Esophagus squamous epithelium (tissue), 5 donors: Measurements from ENCODE around the gene RAB27A. TPM values are rescaled to one million over a fixed set of nuclear protein-coding genes. Genes with fewer than 3 reads are reported as not detected.

Experiments used
- DNase-seq: peaks from one replicate; lab custom pipeline; 2025; lab: John Stamatoyannopoulos, UW
- H3K27ac ChIP-seq, 4 donors: fragments of 200-600 bp; sonication (generic); one replicate each; pipeline ENCODE4 v1.5.1; 2016 to 2019; ENCODE audit warnings: mild to moderate bottlenecking in 1 of 4
- H3K27me3 ChIP-seq, 4 donors: fragments of 200-600 bp; sonication (generic); 1 replicate in 3 of 4; 2 replicates in 1 of 4; pipeline versions ENCODE4 v1.5.1 to v1.6.0; 2017 to 2021; ENCODE audit warnings: antibody characterized with exemption in 1 of 4
- H3K36me3 ChIP-seq, 3 donors: fragments of 200-600 bp; sonication (generic); one replicate each; pipeline ENCODE4 v1.5.1; 2016 to 2019
- H3K4me1 ChIP-seq, 3 donors: fragments of 200-600 bp; sonication (generic); one replicate each; pipeline ENCODE4 v1.5.1; 2017 to 2019
- H3K4me3 ChIP-seq, 4 donors: fragments of 200-600 bp; sonication (generic); 1 replicate in 3 of 4; 2 replicates in 1 of 4; pipeline ENCODE4 v1.5.1; 2016 to 2019; ENCODE audit warnings: mild to moderate bottlenecking in 2 of 4, moderate library complexity in 1 of 4
- H3K9me3 ChIP-seq, 3 donors: fragments of 200-600 bp; sonication (generic); one replicate each; pipeline ENCODE4 v1.5.1; 2016 to 2019
- POLR2A ChIP-seq, 4 donors: fragments of 450-650 bp; IDR thresholded peaks; one replicate each; pipeline ENCODE4 v1.6.1; 2017; ENCODE audit warnings: antibody characterized with exemption in 4 of 4, mild to moderate bottlenecking in 4 of 4, moderate library complexity in 3 of 4
- WGBS, 2 donors: methylation state at CpG; one replicate each; pipeline ENCODE4 v1.1.5; 2018; 5-methylcytosine and 5-hydroxymethylcytosine counted together
- intact Hi-C: fragments of 100-400 bp; cut with DNase I; formaldehyde crosslinking; loops from one replicate; pipeline ENCODE4 v1.15.0; 2022
- total RNA-seq, 4 donors: library from RNA; depleted of rRNA; stranded (reverse); fragments of >200 nt; gene quantifications; one replicate each; pipeline ENCODE4 v1.1.0, GENCODE V29; 2016
- TF ChIP-seq, protein P1 (sequence below), 6 experiments: fragments of 450-650 bp in 4 of 6; fragments of 200-600 bp in 2 of 6; sonication (generic) in 2 of 6; IDR thresholded peaks; one replicate each; pipeline ENCODE4 v1.5.1; 2016 to 2019; ENCODE audit warnings: antibody characterized with exemption in 6 of 6, mild to moderate bottlenecking in 4 of 6, moderate library complexity in 4 of 6
- donor health status: DM: yes; HTN: yes; CAD: no.

The RAB27A gene
- total RNA-seq, 4 donors from 2014 or later = 8.7 to 16.2 (median 11.7) TPM

DNA sequence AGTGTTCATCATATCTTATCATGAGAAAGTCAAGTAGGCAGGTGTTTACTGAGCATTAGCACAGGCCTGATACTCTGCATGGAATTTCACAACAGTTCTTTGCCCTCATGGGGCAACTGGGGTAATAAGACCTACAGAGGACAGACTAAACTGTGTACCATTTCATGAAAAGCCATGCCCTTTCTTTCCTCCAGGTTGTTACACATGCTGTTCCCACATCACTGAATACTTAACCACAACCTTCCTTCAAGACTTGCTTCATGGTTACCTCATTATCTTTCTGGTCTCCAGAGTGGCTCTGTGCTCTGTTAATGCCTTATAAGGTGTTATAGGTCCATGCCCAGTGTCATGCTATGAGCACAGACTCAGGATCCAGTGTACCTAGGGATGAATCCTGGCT, 64.7 kb downstream of the RAB27A start:
- Histone ChIP-seq H3K36me3 (peaks cover 0 to 55% (median 0%) of the 10 kb centered on the region in 3 donors), H3K27ac (no peak overlapping the region), H3K4me1 (peaks cover 0 to 14% (median 3%) of the 10 kb centered on the region in 3 donors), H3K4me3 (no peak overlapping the region), H3K27me3 (no peaks in the 10 kb centered on the region), H3K9me3 (no peaks in the 10 kb centered on the region)
- intact Hi-C loops = no loop called here
- no peak for DNase-seq
- TF ChIP-seq, protein P1, sequence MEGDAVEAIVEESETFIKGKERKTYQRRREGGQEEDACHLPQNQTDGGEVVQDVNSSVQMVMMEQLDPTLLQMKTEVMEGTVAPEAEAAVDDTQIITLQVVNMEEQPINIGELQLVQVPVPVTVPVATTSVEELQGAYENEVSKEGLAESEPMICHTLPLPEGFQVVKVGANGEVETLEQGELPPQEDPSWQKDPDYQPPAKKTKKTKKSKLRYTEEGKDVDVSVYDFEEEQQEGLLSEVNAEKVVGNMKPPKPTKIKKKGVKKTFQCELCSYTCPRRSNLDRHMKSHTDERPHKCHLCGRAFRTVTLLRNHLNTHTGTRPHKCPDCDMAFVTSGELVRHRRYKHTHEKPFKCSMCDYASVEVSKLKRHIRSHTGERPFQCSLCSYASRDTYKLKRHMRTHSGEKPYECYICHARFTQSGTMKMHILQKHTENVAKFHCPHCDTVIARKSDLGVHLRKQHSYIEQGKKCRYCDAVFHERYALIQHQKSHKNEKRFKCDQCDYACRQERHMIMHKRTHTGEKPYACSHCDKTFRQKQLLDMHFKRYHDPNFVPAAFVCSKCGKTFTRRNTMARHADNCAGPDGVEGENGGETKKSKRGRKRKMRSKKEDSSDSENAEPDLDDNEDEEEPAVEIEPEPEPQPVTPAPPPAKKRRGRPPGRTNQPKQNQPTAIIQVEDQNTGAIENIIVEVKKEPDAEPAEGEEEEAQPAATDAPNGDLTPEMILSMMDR (IDR thresholded peaks at IDR 0.05) = no peak
- no peak for TF ChIP-seq POLR2A (IDR thresholded peaks at IDR 0.05)

DNA sequence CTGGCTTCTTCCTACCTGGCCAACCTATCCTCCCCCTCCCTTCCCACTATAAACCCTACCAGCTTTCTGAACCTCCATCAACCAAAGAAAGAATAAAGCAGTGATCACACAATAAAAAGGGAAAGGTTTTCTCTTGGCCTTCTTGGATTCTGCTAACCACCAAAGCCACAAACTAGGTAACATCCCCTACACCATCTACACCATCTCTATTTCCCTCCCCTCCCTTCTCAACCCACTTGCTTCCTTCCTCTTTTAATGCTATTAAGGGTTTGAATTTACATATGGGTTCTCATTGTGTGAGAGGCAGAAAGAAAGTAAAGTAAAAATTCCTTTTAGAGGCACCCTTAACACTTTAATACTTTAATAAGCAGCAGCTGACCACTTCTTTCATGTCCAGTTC, 67.0 kb downstream of the RAB27A start:
- H3K27me3 ChIP-seq = no peaks in the 10 kb centered on the region
- H3K4me1 ChIP-seq = peaks cover 0 to 22% (median 3%) of the 10 kb centered on the region in 3 donors
- intact Hi-C loops = no loop called here
- H3K9me3 ChIP-seq = no peaks in the 10 kb centered on the region
- H3K36me3 ChIP-seq = peaks cover 0 to 40% (median 0%) of the 10 kb centered on the region in 3 donors
- TF ChIP-seq POLR2A (IDR thresholded peaks at IDR 0.05) = no peak
- TF ChIP-seq, protein P1 (IDR thresholded peaks at IDR 0.05) = no peak
- H3K4me3 ChIP-seq = no peak overlapping the region
- H3K27ac ChIP-seq = no peak overlapping the region
- DNase-seq = no peak

DNA sequence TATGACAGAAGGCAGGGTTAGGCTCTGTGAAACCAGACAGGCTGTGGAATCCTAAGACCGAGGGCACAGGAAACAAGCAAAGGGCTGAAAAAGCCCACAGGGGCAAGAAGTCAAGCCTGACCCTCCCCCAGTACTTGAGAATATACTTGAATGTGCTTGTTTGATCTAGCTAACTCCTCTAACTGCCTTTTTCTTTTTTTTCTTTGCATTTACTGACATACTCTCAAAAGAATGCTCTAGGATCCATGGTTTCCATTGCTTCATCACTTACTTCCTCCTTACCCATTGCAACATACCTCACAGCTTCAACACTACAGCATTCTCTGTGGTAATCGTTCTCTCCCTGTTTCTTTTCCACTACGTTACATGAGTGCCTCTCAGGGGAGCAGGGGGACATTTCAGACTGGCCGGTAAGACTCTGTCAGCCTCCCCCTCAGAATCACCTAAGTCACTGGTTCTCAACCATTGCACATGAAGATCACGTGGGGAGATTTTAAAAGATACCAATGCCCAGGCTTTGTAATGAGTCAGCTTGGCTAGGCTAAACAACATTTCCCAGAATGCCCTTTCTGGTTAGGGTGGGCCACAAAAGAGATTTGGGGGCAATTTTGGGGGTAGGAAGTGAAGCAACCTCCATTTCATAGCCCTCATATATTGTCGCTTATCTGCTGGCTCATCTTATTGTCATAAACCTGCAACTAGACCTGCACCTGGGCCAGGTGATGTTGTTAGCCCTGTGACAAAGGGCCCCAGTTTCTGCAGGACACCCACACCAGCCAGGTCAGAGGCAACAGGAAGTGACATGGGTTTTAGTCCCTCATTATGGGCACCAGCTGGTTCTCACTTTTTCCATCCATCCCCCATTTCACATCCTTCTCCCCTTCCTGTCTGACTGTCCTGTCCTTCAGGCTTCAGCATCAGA, 68.3 kb downstream of the RAB27A start:
- H3K9me3 ChIP-seq = no peaks in the 10 kb centered on the region
- no peaks in the 10 kb centered on the region for H3K27me3 ChIP-seq
- H3K4me1 ChIP-seq = peaks cover 0 to 23% (median 3%) of the 10 kb centered on the region in 3 donors
- H3K27ac ChIP-seq = peak overlapping the region; percentile 27 to 79 (median 42)
- no peak overlapping the region for H3K4me3 ChIP-seq
- peaks cover 0 to 31% (median 0%) of the 10 kb centered on the region in 3 donors for H3K36me3 ChIP-seq
- intact Hi-C loops = no loop called here
- no peak for DNase-seq
- TF ChIP-seq, protein P1 (IDR thresholded peaks at IDR 0.05) = no peak
- no peak for TF ChIP-seq POLR2A (IDR thresholded peaks at IDR 0.05)
- WGBS, 2 donors = 38 to 40% methylated on average over 5 to 6 of the region's 6 CpGs

DNA sequence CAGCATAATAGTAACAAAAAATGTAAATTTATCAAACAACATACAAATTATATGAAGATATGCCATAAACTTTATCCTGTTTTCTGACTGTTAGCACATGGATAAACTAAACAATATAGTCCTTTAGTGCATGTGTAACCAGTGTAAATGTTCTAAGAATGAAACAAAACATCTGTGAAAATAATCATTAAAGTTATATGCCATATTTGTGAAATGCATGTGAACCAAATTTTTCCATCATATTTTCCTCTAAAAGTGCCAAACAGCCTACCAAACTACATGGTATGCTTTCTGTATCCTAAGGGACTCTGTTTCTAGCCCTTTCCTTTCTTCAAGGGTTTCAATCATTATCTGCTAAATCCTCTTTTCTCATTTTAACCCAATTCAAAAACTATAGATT, 69.0 kb downstream of the RAB27A start:
- intact Hi-C loops = no loop called here

More for the DNA sequence above, 69.0 kb downstream of the RAB27A start:
- TF ChIP-seq, protein P1 (IDR thresholded peaks at IDR 0.05) = no peak
- no peak for TF ChIP-seq POLR2A (IDR thresholded peaks at IDR 0.05)
- Histone ChIP-seq H3K9me3 (no peaks in the 10 kb centered on the region), H3K4me3 (no peak overlapping the region), H3K36me3 (peaks cover 0 to 26% (median 0%) of the 10 kb centered on the region in 3 donors), H3K27me3 (no peaks in the 10 kb centered on the region), H3K4me1 (peaks cover 0 to 23% (median 3%) of the 10 kb centered on the region in 3 donors), H3K27ac (peak overlapping the region; percentile 27 to 66 (median 42))
- DNase-seq = no peak
